Fibroblast of peridontal ligament (primary cell): ENCODE results near the gene PLA2R1.

ENCODE experiments used
- DNase-seq: peaks from one replicate; pipeline ENCODE4 v3.0.0-alpha.2; 2010; ENCODE audit errors: extremely low read depth

Gene PLA2R1

DNA sequence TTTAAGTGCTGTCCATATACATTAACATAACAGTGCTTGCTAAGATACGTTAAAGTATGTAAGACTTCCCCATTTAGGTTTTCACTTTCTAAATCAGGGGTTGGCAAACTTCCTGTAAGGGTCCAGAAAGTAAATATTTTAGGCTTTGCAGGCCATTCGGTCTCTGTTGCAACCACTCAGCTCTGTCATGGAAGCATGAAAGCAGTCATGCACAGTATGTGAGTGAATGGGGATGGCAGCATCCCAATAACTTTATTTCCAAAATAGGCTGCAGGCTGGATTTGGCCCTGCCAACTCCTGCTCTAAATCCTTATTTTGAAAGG is 128.7 kb downstream of the PLA2R1 start:
- DNase-seq = peak; percentile 43

DNA sequence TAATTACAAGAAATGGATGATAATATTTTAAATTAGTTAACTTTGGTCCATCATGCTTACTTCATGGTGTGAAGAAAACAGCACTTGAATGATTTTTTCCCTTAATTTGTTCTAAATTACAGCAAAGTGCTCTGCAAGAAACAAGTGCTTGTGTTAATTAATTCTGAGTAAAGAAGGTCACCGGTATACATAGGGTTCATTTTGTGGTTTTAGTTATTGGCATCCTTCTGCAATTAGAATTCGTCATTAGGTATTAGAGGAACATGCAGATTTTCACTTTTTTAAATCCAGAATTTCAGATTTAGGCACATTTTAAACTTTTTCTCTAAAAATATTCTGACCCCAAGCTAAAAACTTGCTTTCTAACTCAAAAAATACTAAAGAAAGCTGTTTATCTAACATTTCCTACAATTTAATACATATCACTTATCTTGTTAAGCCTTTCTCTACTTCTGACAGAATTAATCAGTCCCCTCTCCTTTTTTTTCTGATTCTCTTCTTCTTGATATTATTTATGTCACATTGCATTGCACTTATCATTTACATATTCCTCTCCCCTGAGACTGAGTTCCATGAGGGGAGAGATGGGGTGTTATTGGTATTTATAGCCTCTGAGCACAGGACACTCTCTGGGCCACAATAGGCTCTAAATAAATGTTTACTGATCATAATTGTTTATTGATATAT is 129.2 kb downstream of the PLA2R1 start:
- no peak for DNase-seq

DNA sequence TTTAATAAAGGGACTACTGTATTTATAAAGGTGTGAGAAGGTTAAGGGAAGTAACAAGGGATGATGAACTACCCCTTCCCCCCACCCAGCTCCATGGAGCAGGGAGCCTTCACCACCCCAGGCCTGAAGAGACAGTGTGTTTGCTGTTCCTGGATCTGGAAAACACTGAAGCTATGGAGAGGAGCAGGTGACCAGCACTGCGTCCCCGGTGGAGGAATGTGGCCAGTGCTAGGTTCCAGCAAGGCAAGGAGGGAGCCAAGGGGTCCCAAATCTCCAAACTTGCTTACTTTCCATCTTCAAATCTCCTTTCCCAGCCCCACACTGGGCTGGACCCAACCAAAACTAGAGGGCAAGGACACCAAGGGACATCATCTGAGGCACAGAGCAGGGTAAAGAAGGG is 135.7 kb downstream of the PLA2R1 start:
- no peak for DNase-seq

DNA sequence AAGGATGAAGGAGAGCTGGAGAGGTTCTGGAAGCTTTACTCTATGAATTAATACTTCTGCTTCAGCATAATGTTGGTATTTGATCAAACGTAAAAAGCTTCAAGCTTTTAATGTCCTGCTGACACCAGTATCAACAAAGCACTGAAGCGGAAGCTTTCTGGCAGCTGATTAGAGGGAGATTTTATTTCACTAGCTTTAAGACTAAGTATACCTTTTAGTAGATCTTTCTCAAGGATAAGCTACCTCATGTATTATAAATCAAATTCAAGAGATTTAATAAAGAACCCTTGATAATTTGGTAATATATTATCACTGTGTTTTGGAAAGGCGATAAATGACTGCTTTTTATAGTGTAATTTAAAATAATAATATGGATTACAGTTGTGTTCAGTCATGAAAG is 136.4 kb downstream of the PLA2R1 start:
- DNase-seq = no peak

DNA sequence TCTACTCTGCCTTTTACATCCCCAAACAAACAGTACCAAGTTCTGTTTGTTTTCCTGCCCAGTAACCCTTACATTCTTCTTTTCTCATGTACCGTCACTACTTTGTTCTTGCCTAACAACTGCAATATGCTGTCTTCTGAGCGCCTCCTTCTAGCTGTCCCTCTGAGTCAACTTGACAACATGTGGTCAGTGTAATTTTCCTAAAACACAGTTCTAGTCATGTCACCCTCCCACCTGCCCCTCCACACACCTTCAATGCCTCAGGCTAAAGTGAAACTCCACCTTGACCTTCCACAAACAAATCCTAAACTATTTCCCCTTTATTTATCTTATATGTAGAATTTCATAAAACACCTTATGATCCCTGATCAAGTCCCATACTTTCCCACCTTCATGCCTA is 139.9 kb downstream of the PLA2R1 start:
- no peak for DNase-seq

DNA sequence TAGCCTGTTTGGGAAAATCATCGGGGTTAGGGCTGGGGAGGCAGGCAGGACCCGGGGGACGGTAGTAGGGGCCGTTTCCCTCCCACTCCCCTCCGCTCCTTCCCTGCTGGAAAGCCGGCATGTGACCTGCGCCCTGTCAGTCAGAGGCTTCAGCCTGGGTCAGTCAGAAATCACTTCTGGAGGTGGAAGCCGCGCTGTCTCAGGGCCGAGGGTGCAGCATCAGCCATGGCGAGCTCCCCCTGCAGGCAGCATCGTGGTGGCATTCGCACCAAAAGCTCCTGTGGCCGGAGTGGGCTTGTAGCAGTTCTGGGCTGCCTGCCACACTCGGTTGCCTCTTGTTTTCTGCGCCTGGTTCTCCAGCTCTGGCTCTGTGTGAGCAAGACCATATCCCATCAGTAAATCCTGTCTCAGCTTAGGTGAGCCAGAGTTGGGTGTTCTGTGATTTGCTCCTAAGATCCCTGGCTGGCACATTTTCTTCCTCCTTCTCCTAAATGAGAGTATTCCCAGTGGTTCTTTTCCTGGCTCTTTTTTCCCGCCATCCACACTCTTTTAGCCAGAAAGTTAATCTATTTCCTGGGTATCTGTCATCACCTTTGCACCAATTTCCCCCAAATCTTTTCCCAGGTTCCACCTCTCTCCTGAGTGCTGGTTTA is 140.5 kb downstream of the PLA2R1 start:
- DNase-seq = peak; percentile 31

DNA sequence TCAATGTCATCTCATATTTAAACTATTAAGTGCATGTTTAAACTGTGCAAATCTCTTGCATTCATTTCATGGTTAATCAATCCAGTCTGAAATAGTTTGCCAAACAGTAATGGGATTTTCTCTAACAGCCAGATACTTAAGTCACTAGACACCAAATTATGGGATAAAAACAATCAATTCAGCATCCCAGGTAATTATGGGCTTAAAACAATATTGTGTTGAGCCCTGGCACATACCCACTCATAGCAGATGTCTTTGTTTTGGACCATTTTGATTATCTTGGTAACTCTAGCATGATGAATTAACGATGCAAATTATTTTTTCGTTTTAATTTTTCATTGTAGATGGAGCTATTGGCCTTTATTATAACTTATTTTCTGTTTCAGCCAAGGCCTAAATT is 145.9 kb downstream of the PLA2R1 start:
- DNase-seq = no peak

DNA sequence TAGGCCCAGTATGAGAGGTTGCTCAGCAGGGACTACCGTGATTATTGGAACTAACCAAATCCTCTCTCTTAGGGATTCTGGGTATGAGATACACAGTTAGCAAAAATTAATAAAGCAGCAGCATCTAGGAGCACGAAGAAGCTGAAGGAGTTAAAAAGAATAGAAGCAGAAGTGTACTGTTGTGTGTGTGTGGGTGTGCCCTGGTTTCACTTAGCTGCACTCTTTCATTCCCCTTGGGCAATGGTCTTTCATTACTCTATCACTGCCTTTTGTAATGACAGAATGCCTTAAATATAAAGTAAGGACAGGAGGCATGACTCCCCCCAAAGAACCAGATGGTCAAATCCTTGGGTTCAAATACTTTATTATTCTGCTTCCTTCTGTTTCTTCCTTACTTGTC is 148.5 kb downstream of the PLA2R1 start:
- no peak for DNase-seq

DNA sequence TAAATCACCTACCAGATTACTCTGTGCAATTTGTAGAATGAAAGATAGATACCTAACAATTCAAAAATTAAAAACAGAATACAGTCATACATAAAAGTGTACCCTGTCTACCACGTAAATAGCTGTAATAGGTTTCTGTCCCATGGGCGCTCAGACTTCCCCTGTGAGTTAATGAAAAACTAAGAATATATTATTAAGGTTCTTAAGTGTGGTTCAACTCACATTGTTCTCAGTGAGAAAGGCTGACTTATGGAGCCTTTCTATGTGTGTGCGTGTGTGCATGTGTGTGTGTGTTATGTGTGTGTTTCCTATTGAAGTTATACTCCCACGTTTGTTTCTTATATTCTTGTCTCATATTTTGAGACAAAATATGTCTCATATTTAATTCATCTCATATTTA is 149.8 kb downstream of the PLA2R1 start:
- DNase-seq = no peak

DNA sequence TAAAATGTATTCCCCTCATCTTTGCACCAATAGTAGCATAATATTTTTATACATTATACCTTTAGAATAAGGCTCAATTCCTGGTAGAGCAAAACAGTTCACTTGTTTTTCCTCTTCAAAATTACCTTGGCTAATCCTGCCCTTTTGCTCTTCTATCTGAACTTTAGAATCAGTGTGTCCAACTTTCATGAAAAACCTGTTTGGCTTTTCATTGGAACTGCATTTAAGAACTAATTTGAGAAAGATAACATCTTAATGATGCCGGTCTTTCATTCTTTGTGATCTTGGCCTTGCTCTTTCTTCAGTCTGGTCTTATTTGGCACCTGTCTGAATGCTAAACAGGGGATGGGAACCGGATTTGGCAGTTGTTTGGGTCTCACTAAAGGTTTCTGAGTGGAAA is 151.5 kb downstream of the PLA2R1 start:
- no peak for DNase-seq

DNA sequence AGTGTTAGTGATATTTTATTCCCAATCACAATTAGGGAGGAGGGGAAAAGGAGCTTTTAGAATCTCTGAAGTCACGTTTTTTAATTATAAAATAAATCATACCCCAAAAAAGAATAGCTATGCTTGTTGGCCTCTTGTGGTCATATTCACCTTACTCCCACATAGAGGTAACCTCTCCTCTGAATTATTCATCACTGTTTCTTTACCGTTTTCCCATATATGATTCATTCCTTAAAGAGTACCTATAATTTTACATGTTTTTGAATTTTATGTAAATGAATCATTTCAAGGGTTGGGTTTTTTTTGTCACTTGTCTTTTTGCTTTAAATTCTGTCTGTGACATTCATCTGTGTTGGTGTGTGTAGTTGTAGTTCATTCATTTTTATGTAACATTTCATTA is 153.8 kb downstream of the PLA2R1 start:
- DNase-seq = no peak

DNA sequence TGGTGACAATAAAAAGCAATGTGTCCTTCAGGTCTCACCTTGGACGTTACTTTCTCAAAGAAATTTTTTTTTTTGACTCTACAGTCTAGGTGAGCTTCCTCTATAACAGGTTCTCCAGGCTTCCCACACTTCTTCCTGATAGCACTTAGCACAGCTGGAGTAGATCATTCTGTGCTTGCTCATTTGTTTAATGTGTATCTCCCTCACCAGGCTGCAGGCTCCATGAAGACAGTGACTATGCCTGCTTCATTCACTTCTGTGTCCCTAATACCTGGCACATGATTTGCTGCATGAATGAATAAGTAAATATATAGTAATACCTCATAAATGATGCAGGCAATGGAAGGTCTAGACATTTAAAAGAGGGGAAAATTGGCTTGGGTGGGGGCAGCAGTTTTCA is 154.5 kb downstream of the PLA2R1 start:
- DNase-seq = no peak

DNA sequence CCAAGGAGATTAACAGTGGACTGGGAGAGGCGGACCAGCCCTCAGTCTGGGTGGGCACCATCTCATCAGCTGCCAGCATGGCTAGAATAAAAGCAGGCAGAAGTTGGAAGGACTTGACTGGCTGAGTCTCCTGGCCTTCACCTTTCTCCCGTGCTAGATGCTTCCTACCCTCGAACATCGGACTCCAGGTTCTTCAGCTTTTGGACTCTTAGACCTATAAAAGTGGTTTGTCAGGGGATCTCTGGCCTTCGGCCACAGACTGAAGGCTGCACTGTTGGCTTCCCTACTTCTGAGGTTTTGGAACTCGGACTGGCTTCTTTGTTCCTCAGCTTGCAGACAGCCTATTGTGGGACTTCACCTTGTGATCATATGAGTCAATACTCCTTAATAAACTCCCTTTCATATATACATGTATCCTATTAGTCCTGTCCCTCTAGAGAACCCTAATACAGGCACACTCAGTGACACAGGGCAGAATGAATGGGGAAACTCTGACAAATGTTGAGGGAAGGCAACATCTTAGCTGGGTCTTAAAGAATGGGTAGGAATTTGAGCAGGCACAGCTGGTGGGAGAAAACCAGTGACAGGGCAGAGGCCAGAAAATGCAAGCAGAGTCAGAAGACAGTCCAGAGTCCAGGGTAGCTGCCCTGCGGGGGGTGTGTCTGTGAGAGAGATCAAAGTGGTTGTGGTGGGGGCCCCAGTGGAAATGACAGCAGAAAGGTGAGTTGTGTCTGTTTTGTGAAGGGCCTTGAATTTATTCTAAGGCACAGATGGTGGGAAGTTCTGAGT is 156.3 kb downstream of the PLA2R1 start:
- DNase-seq = no peak

DNA sequence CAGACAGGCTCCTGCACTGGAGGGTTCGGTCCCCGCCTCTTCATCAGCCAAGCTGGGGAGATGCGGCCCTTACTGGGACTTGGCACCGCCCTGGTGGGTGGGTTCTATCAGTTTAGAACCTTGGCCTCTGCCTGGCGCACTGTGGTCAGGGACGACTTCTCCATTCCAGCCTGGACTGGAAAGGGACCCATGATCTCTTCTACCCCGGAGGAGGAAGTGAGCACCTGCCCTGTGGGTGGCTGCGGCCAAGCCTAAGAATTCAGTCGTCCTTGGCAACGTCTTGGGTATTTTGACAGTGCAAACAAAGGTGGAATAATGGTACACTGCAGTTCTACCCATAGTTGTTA is 157.5 kb downstream of the PLA2R1 start:
- DNase-seq = no peak

DNA sequence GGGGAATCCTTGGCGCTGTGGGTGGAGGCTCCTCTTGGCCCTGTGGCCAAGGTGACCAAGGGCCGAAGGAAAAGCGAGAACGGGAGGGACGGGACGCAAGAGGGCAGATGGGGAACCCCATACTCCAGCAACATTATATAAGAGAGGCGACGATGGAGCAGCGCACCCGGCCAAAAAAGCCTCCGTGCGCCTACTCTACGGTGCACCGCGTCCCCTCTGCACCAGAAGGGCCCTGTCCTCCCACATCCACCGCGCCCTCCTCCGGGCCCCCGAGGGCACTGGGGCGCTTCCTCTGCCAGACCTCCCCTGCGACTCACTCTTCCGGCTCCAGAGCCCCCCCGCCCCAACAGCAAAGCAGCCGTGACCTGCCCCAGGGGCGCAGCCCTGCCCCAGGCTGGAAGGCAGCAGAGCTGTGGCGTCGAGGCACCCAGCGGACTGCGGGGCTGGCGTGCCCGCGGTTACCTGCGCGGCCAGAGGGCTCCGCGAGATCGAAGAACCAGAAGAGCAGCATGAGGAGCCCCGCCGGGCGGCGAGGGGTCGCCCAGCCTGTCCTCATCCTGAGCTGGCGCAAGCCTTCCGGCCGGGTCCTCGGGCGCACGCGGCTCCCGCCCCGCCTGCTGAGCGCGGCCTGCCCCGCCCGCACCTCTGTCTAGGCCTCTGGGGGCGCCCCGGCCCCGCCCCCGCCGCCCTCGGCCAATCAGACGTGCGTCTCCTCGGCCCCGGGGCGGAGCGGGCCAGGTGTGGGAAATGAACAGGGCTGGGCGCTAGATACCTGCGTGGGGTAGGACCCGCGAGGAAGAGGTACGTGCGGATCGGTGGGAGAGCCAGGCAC is 158.1 kb downstream of the PLA2R1 start, which contains the start of gene LY75:
Gene LY75, minus strand, starts transcription at position 630 of the 832 bp plus-strand sequence.
- DNase-seq = no peak

DNA sequence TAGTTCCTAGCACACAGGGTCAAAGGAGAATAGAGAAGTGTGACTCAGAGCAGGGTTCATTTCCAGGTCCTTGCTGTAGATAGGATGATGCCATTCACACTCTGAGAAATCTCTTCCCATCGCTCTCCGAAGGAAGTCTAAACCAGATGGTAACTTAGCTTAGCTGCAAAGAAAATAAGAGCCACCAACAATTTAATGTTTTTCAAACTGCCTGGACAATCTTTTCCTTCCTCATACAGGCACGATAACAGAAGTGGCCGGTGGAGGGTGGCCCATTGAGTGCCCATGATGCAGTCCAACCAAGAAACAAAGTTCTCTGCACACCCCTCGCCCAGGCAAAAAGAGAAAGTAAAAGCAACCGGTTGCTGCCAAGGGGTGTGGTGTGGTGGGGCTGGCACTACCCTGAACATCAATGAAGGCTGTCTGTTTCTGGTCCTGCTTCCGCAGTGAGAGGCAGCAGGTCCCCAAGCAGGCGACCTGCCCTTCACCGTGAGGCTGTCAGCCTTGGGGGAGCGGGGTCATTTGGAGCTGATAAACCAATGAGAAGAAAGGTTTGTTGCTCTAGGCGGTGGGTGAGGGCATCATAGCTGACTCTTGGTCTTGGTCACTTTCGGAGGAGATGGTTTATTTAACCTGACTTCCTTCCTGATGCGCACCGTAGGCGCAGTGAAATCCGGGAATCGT is 158.8 kb downstream of the PLA2R1 start:
- peak; percentile 37 for DNase-seq

DNA sequence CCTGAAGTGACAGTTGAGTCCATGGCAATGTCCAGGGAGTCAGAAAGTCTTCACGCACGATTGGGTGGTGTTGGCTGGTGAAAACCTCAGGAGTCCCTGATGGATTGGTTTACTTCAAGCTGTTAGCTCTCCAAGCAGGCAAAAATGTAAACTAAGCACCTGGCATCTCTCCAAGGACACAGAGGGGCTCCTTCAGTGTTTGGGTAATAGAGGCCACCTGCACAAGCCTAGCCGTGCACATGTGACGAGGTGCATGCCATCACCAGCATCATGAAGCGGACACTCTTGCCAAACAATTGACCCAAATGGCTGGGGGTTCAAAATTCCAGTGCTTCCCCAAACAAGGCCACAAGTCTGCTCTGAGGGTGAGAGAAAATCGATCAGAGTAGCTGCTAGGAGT is 159.7 kb downstream of the PLA2R1 start:
- DNase-seq = no peak

DNA sequence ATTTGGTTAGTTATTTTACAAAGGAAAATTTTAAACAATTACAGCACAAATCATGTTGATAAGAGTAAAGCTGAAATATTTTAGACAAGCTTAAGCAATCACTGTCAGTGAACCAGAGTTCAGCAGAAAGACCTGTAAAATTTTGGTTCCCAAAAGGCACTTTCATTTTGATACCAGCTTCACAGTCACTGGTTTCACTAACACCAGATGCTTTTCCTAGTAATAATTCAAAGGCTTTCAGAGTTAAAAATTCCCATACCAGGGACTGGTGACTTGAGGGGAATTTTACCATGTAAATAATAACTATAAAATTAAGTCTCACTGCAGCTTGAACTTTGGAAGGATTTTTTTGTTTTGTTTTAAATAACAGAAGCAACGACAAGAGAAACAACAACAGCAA is 162.1 kb downstream of the PLA2R1 start:
- DNase-seq = no peak

DNA sequence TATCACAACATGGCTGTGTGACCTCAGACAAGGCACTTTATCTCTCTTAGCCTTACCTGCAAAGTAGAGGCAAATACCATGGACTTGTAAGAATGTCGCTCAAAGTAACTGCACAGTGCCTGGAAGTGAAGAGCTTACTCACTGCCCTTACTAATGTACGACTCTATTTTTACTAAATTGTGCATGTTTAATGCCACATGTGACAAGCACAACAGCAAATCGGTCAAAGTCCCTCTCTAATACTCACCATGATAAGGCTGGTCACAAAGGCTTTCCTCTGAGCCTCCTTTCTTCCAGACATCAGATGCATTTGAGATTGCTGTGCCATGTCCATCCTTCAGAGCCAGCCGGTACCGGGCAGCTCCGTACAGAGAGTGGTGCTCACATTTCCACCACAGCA is 164.0 kb downstream of the PLA2R1 start:
- DNase-seq = no peak

DNA sequence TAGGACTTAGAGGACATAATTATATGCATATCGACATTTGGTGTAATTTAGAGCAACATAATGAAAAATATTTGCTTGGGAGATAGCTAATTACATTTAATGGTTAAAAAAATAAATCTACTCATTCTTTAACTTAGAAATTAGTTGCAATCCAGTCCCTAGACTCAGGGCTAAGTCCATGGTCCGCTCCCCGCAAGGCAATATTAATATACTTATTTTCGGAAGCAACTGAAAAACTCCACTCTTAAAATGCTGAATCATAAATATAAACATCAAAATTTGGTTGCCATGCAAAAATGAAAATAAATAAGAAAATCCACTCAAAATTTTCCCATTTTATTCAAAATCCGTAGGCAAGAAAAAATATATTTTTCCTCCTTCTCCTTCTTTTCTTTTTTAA is 164.7 kb downstream of the PLA2R1 start:
- DNase-seq = no peak

DNA sequence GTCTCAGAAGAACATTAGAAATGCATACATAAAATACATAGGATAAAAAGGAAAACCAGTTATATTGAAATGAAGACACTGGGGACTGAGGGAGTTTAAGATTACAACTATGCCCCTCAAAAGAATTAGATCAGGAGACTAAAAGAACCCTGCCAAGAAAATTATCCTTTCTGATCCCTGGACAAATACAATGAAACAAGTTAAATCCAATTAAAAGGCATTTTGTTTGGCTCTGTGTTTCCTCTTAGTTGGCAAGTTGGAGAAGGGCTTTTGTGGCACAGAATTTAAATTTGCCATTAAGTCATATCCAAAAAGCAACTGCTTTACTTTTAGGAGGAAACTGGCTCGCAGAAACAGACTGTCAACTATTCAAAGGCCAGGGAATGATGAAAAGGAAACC is 165.3 kb downstream of the PLA2R1 start:
- DNase-seq = no peak
